HepG2 (cell line): ENCODE measurements around the gene PLOD2. TPM values are rescaled to one million over a fixed set of nuclear protein-coding genes. Genes with fewer than 3 reads are reported as not detected.
A peak's percentile ranks its signal among the peaks of the same experiment; 100 is the strongest.

Experiments
- ATAC-seq: fragments of 200-7000 bp; cut with Tn5 transposase; 3 replicates; pipeline ENCODE4 v1.9.1; 2020; ENCODE audit warnings: mild to moderate bottlenecking, moderate library complexity
- BruUV-seq: library from RNA; stranded (reverse); fragments of 400-500 nt; replicated peaks from 2 replicates; lab custom pipeline; 2021; lab: Mats Ljungman, UMichigan
- CTCF ChIA-PET: fragments of 300-600 bp; formaldehyde crosslinking; extraction: SDS; loops from one replicate; lab custom pipeline; 2021; ENCODE audit warnings: low total read pairs, inconsistent platforms, low intra/inter-chr PET ratio; lab: Yijun Ruan, JAX
- POLR2A ChIA-PET: fragments of 350-600 bp; sonication (Branson Sonifier 250); formaldehyde crosslinking; loops from one replicate; lab custom pipeline; 2020; ENCODE audit warnings: antibody characterized with exemption, inconsistent platforms; lab: Yijun Ruan, JAX
- DNase-seq: peaks from one replicate; pipeline ENCODE4 v3.0.0-alpha.2; 2015; ENCODE audit warnings: low spot score
- FAIRE-seq: peaks from 3 replicates; lab custom pipeline; 2011; peaks lifted over from hg19 to GRCh38; lab: Jason Lieb, UNC
- H2AFZ ChIP-seq: one replicate; pipeline ENCODE4 v1.6.1; 2011; ENCODE audit warnings: low read length, inconsistent platforms
- H3K27ac ChIP-seq: fragments of 300-600 bp; 3 replicates; pipeline ENCODE4 v1.8.0; 2011; ENCODE audit warnings: mixed run types, mild to moderate bottlenecking, mixed read lengths, low read length, inconsistent platforms; ENCODE audit not compliant: insufficient read depth; ENCODE audit errors: extremely low read length
- H3K27me3 ChIP-seq, 2 experiments: fragments of 200-600 bp in 1 of 2; 2 replicates in 1 of 2; 3 replicates in 1 of 2; pipeline versions ENCODE4 v1.6.0 to v1.8.0; 2011; ENCODE audit warnings: low read length in 2 of 2, mild to moderate bottlenecking in 2 of 2, moderate library complexity in 2 of 2, inconsistent platforms in 1 of 2; ENCODE audit not compliant: insufficient read depth in 2 of 2, control insufficient read depth in 1 of 2
- H3K36me3 ChIP-seq, 2 experiments: fragments of 200-600 bp in 1 of 2; replicated peaks in 1 of 2; 2 replicates in 1 of 2; 3 replicates in 1 of 2; pipeline versions ENCODE4 v1.5.1 to v1.8.0; 2011; ENCODE audit warnings: low read length in 2 of 2, inconsistent platforms in 1 of 2; ENCODE audit not compliant: insufficient read depth in 2 of 2, control insufficient read depth in 1 of 2
- H3K4me1 ChIP-seq: 2 replicates; pipeline ENCODE4 v1.5.1; 2012; ENCODE audit warnings: low read length, inconsistent platforms; ENCODE audit not compliant: insufficient read depth
- H3K4me2 ChIP-seq: 2 replicates; pipeline ENCODE4 v1.6.0; 2011; ENCODE audit warnings: low read depth, low read length, inconsistent platforms
- H3K4me3 ChIP-seq, 3 experiments: fragments of 200-600 bp in 1 of 3; sonication (generic), shearing (Covaris generic) in 1 of 3; replicated peaks in 1 of 3; 2 replicates each; pipeline ENCODE4 v1.5.1; 2011 to 2016; ENCODE audit warnings: low read length in 3 of 3, inconsistent platforms in 2 of 3, low read depth in 2 of 3, mild to moderate bottlenecking in 2 of 3, control low read depth in 1 of 3, mixed read lengths in 1 of 3; ENCODE audit not compliant: insufficient read depth in 1 of 3
- H3K79me2 ChIP-seq: one replicate; pipeline ENCODE4 v1.6.1; 2011; ENCODE audit warnings: low read length, inconsistent platforms; ENCODE audit not compliant: insufficient read depth
- H3K9ac ChIP-seq: 2 replicates; pipeline ENCODE4 v1.6.0; 2011; ENCODE audit warnings: mild to moderate bottlenecking, low read depth, low read length, inconsistent platforms; ENCODE audit not compliant: insufficient read depth
- H3K9me3 ChIP-seq: 2 replicates; pipeline ENCODE4 v1.5.1; 2012; ENCODE audit warnings: mild to moderate bottlenecking, low read length
- H4K20me1 ChIP-seq: 2 replicates; pipeline ENCODE4 v1.6.0; 2011; ENCODE audit warnings: inconsistent platforms, mild to moderate bottlenecking, low read length, moderate library complexity; ENCODE audit not compliant: insufficient read depth
- BHLHE40 ChIP-seq: IDR thresholded peaks from 2 replicates; pipeline ENCODE4 v1.6.1; 2011; ENCODE audit warnings: low read length, improper control_type of control experiment
- CC2D1A ChIP-seq: sonication (generic); formaldehyde crosslinking; IDR thresholded peaks from 2 replicates; pipeline ENCODE4 v1.8.1; 2023; ENCODE audit warnings: mild to moderate bottlenecking, missing genetic modification reagents
- CHCHD3 ChIP-seq: sonication (generic); formaldehyde crosslinking; IDR thresholded peaks from 2 replicates; pipeline ENCODE4 v1.8.0; 2022; ENCODE audit warnings: mild to moderate bottlenecking, missing genetic modification reagents, moderate library complexity
- ETV5 ChIP-seq: IDR thresholded peaks from 2 replicates; pipeline ENCODE4 v1.6.1; 2018; ENCODE audit warnings: missing biosample characterization, missing genetic modification reagents, inconsistent platforms, borderline replicate concordance
- ETV6 ChIP-seq: sonication (generic); formaldehyde crosslinking; conservative IDR thresholded peaks from 2 replicates; pipeline ENCODE4 v1.4.0; 2020; ENCODE audit warnings: missing genetic modification reagents
- MBNL3 ChIP-seq: fragments of 250-450 bp; sonication (Bioruptor Pico); conservative IDR thresholded peaks from 2 replicates; pipeline ENCODE4 v1.8.0; 2022; ENCODE audit warnings: mild to moderate bottlenecking, inconsistent platforms
- SCMH1 ChIP-seq: sonication (generic); formaldehyde crosslinking; IDR thresholded peaks from 2 replicates; pipeline ENCODE4 v1.9.0; 2021; ENCODE audit warnings: missing genetic modification reagents, mild to moderate bottlenecking, borderline replicate concordance
- YEATS4 ChIP-seq: sonication (generic); formaldehyde crosslinking; IDR thresholded peaks from 2 replicates; pipeline ENCODE4 v1.4.0; 2020; ENCODE audit warnings: missing genetic modification reagents, borderline replicate concordance
- ZNF160 ChIP-seq: sonication (generic); formaldehyde crosslinking; IDR thresholded peaks from 2 replicates; pipeline ENCODE4 v1.8.0; 2022; ENCODE audit warnings: mild to moderate bottlenecking, inconsistent platforms, missing genetic modification reagents
- ZNF329 ChIP-seq: sonication (generic); formaldehyde crosslinking; IDR thresholded peaks from 2 replicates; pipeline ENCODE4 v1.9.0; 2021; ENCODE audit warnings: low read depth, mild to moderate bottlenecking, missing genetic modification reagents
- ZNF547 ChIP-seq: sonication (generic); formaldehyde crosslinking; IDR thresholded peaks from 2 replicates; pipeline ENCODE4 v1.5.1; 2020; ENCODE audit warnings: mild to moderate bottlenecking, missing genetic modification reagents
- ZNF605 ChIP-seq: sonication (generic); formaldehyde crosslinking; IDR thresholded peaks from 2 replicates; pipeline ENCODE4 v1.8.0; 2022; ENCODE audit warnings: mild to moderate bottlenecking, missing genetic modification reagents
- ZNF775 ChIP-seq: sonication (generic); formaldehyde crosslinking; IDR thresholded peaks from 2 replicates; pipeline ENCODE4 v1.4.0; 2020; ENCODE audit warnings: missing genetic modification reagents, mild to moderate bottlenecking, moderate library complexity, borderline replicate concordance
- ZSCAN20 ChIP-seq: sonication (generic); formaldehyde crosslinking; IDR thresholded peaks from 2 replicates; pipeline ENCODE4 v1.4.0; 2020; ENCODE audit warnings: missing genetic modification reagents, mild to moderate bottlenecking, borderline replicate concordance
- WGBS: methylation state at CpG from one replicate; pipeline ENCODE4 v1.1.6; 2017; ENCODE audit warnings: low lambda C conversion rate; 5-methylcytosine and 5-hydroxymethylcytosine counted together
- in situ Hi-C: cut with HindIII; loops from 2 replicates; pipeline ENCODE4 v1.10.0; 2017; ENCODE audit warnings: low pct_unique_long_range_greater_than_20kb; ENCODE audit not compliant: extremely low pct_ligation_motif_present
- intact Hi-C: fragments of 100-400 bp; cut with micrococcal nuclease; formaldehyde crosslinking; loops from one replicate; pipeline ENCODE4 v1.10.0; 2022; ENCODE audit not compliant: unreplicated experiment
- polyA plus RNA-seq, 8 experiments: library from polyadenylated mRNA; depleted of rRNA in 3 of 8; stranded (reverse) in 7 of 8; unstranded in 1 of 8; fragments of >200 nt; fragmentation: Illumina TruSeq in 4 of 8; extraction: Trizol in 4 of 8; gene quantifications; 2 replicates each; pipeline versions ENCODE4 v1.2.1 to v1.2.3, GENCODE V29; 2011 to 2016; ENCODE audit warnings: low read depth in 4 of 8, missing spikeins in 1 of 8, mixed read lengths in 1 of 8; ENCODE audit not compliant: insufficient read depth in 1 of 8
- total RNA-seq, 5 experiments: library from RNA; depleted of rRNA; stranded (reverse); fragments of >200 nt; fragmentation: Illumina TruSeq; extraction: Trizol; gene quantifications; 2 replicates each; pipeline ENCODE4 v1.2.3, GENCODE V29; 2016; ENCODE audit warnings: low read depth in 1 of 5

PLOD2 gene
- total and polyA plus RNA-seq, 2 of the 13 experiments (the other 11 are each of a cell fraction or from before 2014, with no cell fraction given), result 107 to 161 TPM

DNA sequence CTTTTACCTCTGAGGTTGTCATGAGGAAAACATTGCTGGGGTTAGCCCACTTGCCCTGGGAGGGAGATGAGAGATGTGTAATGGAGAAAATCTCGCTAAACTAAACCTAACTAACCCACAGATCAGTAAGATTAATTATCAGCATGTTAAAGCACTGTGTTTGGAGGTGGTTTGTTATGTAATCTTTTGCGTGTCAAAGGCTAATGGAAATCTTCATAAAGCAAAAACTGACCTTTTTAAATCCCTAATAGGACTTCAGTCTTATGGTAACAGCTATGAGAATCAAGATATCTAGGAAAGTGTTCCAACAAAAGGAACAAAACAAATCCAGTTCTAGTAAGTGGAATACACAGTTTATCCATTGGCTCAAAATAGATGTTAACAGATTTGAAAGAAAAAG, 102.7 kb downstream of the PLOD2 start:
- FAIRE-seq, result no peak
- H4K20me1 ChIP-seq, result no peaks in the 10 kb centered on the region
- in situ Hi-C loops, result no loop called here

GRCh38 chr3:146052791-146053310, 108.1 kb downstream of the PLOD2 start:
- in situ Hi-C loops, result no loop called here
- Histone ChIP-seq H3K27ac (no peak overlapping the region), H3K4me2 (no peak overlapping the region), H3K4me1 (no peaks in the 10 kb centered on the region)
- WGBS, result 91% methylated on average over 6 of the region's 6 CpGs
- ATAC-seq (no peak; the same call in 2 of the 3 replicates), FAIRE-seq (no peak)
- CTCF ChIA-PET, result no interaction called here
- TF ChIP-seq YEATS4, result no peak
- TF ChIP-seq ZNF605 (CRISPR knock-in tag), result no peak
- TF ChIP-seq ZNF547 (CRISPR knock-in tag), result no peak
- TF ChIP-seq, all 625 proteins: peak for 0
- Histone ChIP-seq H3K9me3 (no peaks in the 10 kb centered on the region), H3K27me3 (no peaks in the 10 kb centered on the region), H4K20me1 (no peaks in the 10 kb centered on the region), H3K36me3 (no peaks in the 10 kb centered on the region), H3K79me2 (no peaks in the 10 kb centered on the region), H2AFZ (no peak overlapping the region), H3K4me3 (no peak overlapping the region), H3K9ac (no peak overlapping the region)
- intact Hi-C loops, result no loop called here
- POLR2A ChIA-PET, result no interaction called here
- DNase-seq, result no peak
- no TSS peak for BruUV-seq

More for the DNA sequence above, 102.7 kb downstream of the PLOD2 start:
- Histone ChIP-seq H3K4me2 (no peak overlapping the region), H3K79me2 (no peaks in the 10 kb centered on the region), H2AFZ (no peak overlapping the region), H3K4me1 (no peaks in the 10 kb centered on the region), H3K27ac (no peak overlapping the region), H3K9me3 (no peaks in the 10 kb centered on the region), H3K36me3 (no peaks in the 10 kb centered on the region), H3K9ac (no peak overlapping the region), H3K27me3 (no peaks in the 10 kb centered on the region), H3K4me3 (no peak overlapping the region)
- intact Hi-C loops, result no loop called here
- ChIA-PET CTCF (no interaction called here), POLR2A (no interaction called here)
- no peak for DNase-seq
- 0 out of 3 replicates have a peak, but pooled peaks have one; percentile 20 for ATAC-seq
- BruUV-seq, result no TSS peak
- TF ChIP-seq CC2D1A (CRISPR knock-in tag) (no peak), CHCHD3 (CRISPR knock-in tag) (no peak), MBNL3 (CRISPR knock-in tag) (no peak), ZNF160 (CRISPR knock-in tag) (no peak), ZNF775 (no peak), SCMH1 (no peak), ZNF329 (no peak), ETV6 (no peak), ETV5 (CRISPR knock-in tag) (no peak), ZSCAN20 (CRISPR knock-in tag) (no peak), BHLHE40 (no peak)
- 93% methylated on average over 2 of the region's 2 CpGs for WGBS
